NCI-H345 (cell line): Measurements from ENCODE around the gene CELF4.

ENCODE experiments used
- DNase-seq: peaks from one replicate; lab custom pipeline; 2025; lab: John Stamatoyannopoulos, UW

CELF4 gene

DNA sequence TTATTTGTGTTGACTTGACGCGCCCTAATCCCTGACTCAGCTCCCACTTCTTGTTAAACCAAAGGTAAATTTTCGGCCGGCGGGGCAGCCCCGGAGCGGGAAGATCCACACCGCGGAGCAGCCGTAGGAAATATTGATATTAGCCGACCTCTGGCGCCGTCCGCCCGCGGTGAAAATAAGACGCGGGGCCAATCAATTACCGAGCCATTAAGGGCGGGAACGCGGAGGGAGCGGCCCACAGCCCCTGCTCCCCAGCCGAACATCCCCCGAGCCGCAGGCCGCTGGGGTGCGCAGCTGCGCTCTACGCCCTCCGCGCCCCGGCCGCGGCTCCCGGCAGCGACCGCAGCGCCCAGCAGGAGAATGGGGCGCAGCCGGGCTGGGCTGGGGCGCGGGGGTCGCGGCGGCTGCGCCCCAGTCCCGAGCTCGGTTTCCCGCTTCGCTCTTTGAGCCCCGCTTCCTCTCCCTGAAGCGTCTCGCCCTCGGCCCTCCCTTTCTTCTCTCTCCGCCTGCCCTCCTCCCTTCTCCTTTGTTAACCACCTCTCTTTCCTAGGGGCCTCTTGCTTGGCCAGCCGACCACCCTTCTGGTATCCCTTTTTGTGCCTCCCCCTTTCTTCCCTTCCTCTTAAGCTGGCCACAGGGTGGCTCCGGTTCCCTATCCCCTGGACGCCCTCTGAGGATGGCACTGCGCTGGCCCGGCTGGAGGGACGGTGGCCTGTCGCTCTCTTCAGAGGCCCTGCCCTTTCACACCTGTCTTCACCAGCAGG, 40.9 kb downstream of the CELF4 start:
- DNase-seq, result no peak

GRCh38 chr18:37524139-37524497, 41.5 kb downstream of the CELF4 start:
- no peak for DNase-seq

- no peak for DNase-seq
Observed at GRCh38 chr18:37521510-37522465, 43.8 kb downstream of the CELF4 start.

- no peak for DNase-seq
Observed at GRCh38 chr18:37520508-37520907, 45.1 kb downstream of the CELF4 start.

- no peak for DNase-seq
Observed at GRCh38 chr18:37519510-37520135, 46.0 kb downstream of the CELF4 start.

DNA sequence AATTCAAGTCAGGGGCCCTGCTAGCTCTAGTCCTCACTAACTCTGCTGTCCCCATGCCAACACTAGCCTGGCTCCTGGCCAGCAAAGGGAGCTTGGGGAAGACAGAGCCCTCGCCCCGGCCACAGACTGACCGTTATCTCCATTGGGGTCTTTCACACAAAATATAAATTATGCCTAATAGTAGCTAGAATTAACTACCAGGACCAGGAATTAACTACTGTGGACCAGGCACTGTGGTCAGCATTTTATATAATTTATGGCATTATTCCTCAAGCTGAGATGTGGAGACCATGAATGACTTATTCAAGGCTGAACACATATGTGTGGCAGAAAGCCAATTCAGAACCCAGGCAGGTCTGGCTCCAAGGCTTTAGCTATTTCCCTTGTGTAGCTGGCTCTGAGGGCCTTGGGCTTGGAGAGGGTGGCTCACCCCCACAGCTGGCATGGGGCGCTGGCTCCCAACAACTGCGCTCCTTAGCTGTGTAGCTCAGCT, 49.2 kb downstream of the CELF4 start:
- no peak for DNase-seq

DNA sequence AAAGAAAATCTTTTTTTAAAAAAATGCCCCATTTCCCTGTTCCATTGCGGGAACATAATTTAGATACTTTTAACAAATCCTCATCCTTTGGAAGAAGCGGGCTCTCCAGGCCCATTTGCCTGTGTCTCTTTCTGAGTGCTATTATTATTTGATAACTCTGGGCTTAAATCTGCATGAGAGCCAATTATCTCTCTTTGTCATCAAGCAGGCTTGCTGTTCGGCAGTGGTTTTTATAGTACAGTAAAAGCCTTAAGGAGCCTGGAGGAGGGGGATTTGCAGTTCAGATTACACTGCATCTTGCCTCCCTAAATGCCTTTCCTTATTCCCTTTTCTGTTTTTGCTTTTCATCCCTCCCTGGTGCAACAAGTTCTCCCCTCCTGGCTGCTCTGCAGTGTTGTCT, 50.6 kb downstream of the CELF4 start:
- no peak for DNase-seq

GRCh38 chr18:37512400-37512799, 53.2 kb downstream of the CELF4 start:
- no peak for DNase-seq

DNA sequence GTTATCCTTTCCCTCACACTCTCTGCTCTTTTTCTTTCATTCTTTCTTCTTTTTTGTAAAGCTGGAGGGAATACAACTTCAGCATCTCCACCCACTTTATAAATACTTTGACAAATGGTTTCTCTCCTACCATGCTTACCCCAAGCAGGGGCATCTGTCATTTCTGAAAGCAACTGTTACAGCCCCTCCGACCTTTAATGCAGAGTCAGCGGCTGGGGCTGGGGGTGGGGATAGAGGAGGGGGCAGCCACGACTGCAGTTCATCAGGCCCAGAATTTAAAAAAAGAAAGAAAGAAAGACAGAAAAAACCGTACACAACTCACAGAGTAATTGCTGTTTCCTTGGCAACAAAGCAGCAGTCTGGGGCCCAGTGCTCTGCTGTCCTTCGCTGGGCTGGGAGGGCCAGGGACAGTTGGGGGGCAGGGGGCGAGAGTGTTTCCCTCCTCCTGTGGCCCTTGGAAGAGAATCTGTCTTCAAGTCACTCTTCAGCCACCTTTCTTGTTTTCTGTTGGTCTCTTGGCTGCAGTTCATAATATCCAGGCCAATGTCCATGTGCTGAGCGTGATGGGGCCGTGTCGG, 53.8 kb downstream of the CELF4 start:
- DNase-seq, result no peak

GRCh38 chr18:37509600-37509999, 56.0 kb downstream of the CELF4 start:
- no peak for DNase-seq

DNA sequence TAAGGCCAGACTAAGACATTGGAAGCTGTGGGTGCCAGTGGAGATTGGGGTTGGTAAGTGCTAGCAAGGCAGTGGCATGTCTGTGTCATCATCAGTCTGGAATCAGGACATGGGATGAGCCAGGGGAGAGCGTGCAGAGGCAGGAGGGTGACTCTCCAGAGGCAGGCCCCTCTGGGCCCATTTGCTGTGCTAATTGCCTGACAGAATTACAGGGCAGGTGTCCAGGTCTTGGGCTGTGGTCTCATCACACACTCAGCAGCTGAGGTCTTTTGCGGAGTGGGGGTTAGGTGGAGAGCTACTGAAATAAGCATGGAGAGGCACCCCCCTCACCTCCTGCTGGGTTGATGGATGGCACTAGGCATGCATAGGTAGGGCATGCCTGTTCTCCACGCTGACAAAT, 57.4 kb downstream of the CELF4 start:
- DNase-seq, result peak; percentile 93

DNA sequence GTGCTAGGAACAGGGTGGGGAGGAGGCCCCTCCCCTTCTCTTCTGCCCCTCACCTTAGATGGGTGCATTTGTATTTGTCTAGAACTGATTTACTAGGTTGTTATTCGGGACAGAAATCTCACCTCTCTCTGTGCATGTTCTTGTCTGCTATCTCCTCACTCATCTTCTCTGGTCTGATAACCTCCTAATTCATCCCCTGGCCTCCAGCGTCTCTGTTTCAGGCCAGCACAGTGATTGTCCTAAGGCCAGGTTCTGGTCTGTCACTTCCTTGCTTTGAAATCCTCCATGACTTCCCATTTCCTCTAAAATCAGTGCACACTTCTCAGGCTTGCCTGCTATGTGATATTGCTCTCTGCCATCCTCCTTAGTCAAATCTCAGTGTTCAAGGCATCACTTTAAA, 58.4 kb downstream of the CELF4 start:
- no peak for DNase-seq

DNA sequence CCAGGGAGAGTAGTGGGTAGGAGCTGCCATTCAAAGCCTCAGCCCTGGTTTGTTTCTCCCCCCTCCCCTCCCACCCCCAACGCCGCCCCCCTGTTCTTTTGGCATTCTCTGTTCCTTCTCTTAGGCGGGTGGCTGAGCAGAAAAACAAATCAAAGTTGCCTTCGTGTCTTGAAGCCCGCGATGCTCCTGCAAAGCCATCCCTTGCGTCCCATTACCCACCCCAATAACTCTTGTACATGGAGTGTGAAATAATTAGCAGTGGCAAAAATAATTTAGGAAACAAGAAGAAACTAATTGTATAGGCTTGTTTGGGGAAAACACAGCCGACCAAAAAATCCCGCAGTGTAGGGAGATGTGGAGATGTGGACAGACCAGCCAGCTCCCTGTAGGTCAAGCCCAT, 59.6 kb downstream of the CELF4 start:
- no peak for DNase-seq

GRCh38 chr18:37505321-37505720, 60.3 kb downstream of the CELF4 start:
- DNase-seq, result no peak

- no peak for DNase-seq
Observed at GRCh38 chr18:37502601-37503000, 63.0 kb downstream of the CELF4 start.

GRCh38 chr18:37502036-37502435, 63.6 kb downstream of the CELF4 start:
- DNase-seq, result no peak

- no peak for DNase-seq
Observed at GRCh38 chr18:37501136-37501535, 64.5 kb downstream of the CELF4 start.

- DNase-seq, result no peak
Observed at GRCh38 chr18:37499913-37500312, 65.7 kb downstream of the CELF4 start.

GRCh38 chr18:37499044-37499443, 66.6 kb downstream of the CELF4 start:
- peak; percentile 69 for DNase-seq

GRCh38 chr18:37497853-37498518, 67.6 kb downstream of the CELF4 start:
- no peak for DNase-seq

GRCh38 chr18:37496568-37496967, 69.0 kb downstream of the CELF4 start:
- DNase-seq, result no peak

DNA sequence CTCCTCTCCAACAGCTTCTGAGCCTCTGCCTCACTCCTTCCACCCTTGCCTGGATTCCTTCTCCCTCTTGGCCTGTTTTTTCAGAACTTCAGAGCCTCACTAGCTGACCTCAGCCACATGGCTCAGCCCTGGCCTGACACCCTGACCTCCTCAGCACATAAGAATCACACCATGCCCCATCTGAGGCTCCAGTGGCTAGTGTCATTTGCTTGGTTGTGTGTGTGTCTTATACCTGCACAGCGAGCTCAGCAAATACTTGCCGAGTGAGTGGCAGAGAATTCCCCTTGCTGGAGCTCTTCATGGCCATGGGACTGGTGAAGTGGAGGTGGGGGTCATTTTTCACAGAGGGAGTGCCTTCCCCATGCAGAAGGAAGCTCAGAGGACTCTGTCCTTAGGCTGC, 70.2 kb downstream of the CELF4 start:
- DNase-seq, result no peak
